ENCODE measurements around the gene MICALL1.

MICALL1 gene

DNA sequence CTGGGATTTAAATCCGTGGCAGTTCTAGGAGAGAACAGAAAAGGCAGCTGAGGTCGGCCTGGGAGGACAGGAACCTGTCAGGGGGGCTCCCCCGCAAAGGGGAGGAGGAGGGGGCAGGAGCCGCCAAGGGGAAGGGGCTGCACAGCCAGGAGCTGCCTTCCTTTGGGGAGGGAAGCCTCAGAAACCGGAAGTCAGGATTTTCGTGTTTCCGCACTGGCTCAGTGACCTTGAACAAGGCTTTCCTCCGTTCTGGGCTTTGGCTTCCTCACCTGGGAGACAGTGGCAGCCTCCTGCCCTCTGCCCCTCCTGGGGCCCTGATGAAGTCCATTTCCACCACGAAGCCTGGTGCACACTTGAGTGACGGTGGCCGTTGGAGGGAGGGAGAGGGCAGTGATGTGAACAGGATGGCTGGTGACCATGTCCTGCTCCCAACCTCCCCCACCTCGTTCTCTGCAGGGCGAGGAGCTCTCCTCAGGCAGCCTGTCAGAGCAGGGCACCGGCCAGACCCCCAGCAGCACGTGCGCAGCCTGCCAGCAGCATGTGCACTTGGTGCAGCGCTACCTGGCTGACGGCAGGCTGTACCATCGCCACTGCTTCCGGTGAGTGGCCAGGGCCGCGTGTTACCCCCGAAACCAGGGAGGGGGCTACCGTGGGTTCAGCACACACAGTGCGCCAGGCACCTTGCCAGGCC is 12.6 kb downstream of the MICALL1 start:
- H3K9me3 Mint-ChIP-seq, result no peaks in the 10 kb centered on the region
- no peaks in the 10 kb centered on the region for H3K27me3 Mint-ChIP-seq
- H3K36me3 Mint-ChIP-seq (ENCODE audit: low read depth), result peaks cover 13% of the 10 kb centered on the region
- H3K4me3 Mint-ChIP-seq, result no peak overlapping the region
- H3K27ac Mint-ChIP-seq, result no peak overlapping the region
- peaks cover 5% of the 10 kb centered on the region for H3K4me1 Mint-ChIP-seq (ENCODE audit: low read depth)

DNA sequence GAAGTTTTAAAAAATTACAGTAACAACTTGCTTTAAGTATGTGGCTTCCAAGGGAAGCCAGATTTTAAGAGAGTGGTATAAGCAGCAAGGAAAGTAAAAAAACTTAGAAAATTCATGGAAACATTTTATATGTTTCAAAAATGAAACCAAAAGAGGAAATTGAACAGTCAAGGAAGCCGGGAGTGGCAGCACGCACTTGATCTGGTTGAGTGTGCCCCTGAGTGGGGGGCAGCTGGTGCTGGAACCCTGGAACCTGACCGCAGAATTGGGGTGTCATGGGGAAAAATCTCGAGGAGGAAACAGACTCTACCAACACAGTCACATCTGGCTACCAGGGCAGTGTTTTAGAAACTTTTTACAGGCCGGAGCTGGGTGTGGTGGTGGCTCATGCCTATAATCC is 14.0 kb downstream of the MICALL1 start:
- Mint-ChIP-seq H3K27ac (peak overlapping the region; percentile 82), H3K4me1 (ENCODE audit: low read depth) (peaks cover 5% of the 10 kb centered on the region), H3K9me3 (no peaks in the 10 kb centered on the region), H3K4me3 (peak overlapping the region; percentile 17), H3K27me3 (no peaks in the 10 kb centered on the region), H3K36me3 (ENCODE audit: low read depth) (peaks cover 13% of the 10 kb centered on the region)

DNA sequence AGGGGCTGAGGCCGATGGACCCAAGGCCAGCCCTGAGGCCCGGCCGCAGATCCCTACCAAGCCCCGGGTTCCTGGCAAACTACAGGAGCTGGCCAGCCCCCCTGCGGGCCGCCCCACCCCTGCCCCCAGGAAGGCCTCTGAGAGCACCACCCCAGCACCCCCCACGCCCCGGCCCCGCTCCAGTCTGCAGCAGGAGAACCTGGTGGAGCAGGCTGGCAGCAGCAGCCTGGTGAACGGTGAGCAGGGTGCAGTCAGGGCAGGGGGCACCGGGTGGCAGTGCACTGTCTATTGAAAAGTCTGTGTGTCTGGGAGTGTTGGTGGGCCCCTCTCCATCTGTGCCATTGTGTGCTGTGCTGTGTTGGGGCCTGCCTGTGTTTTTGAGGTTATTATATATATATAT is 16.1 kb downstream of the MICALL1 start:
- Mint-ChIP-seq H3K27ac (no peak overlapping the region), H3K4me3 (no peak overlapping the region), H3K27me3 (no peaks in the 10 kb centered on the region), H3K36me3 (ENCODE audit: low read depth) (peaks cover 13% of the 10 kb centered on the region), H3K9me3 (no peaks in the 10 kb centered on the region), H3K4me1 (ENCODE audit: low read depth) (peaks cover 5% of the 10 kb centered on the region)

GRCh38 chr22:37923927-37924326 is 17.8 kb downstream of the MICALL1 start:
- Mint-ChIP-seq H3K9me3 (no peaks in the 10 kb centered on the region), H3K4me1 (ENCODE audit: low read depth) (peaks cover 5% of the 10 kb centered on the region), H3K36me3 (ENCODE audit: low read depth) (peaks cover 18% of the 10 kb centered on the region), H3K27me3 (no peaks in the 10 kb centered on the region), H3K27ac (no peak overlapping the region), H3K4me3 (no peak overlapping the region)

GRCh38 chr22:37924386-37925065 is 18.4 kb downstream of the MICALL1 start:
- no peaks in the 10 kb centered on the region for H3K9me3 Mint-ChIP-seq
- peaks cover 21% of the 10 kb centered on the region for H3K36me3 Mint-ChIP-seq (ENCODE audit: low read depth)
- no peak overlapping the region for H3K27ac Mint-ChIP-seq
- H3K27me3 Mint-ChIP-seq, result no peaks in the 10 kb centered on the region
- peaks cover 5% of the 10 kb centered on the region for H3K4me1 Mint-ChIP-seq (ENCODE audit: low read depth)
- no peak overlapping the region for H3K4me3 Mint-ChIP-seq

DNA sequence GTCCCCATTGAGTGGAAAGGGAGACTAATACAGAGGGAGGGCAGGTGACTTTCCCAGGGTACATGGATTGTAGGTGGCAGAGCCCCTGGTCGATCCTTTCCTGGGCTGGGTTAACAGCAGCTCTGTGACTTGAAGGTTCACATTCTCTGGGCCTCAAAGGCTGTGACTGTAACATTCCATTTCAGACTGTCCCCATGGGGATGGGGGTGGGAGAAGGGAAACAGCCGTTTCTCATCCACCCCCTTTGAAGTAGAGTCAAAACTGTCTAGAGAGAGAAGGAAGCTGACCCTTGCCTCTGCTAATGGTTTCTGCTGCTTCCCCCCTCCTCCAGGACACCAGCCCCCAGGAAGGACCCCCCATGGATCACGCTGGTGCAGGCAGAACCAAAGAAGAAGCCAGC is 19.2 kb downstream of the MICALL1 start:
- H3K4me1 Mint-ChIP-seq (ENCODE audit: low read depth), result peaks cover under 1% of the 10 kb centered on the region

GRCh38 chr22:37925767-37926166 is 19.7 kb downstream of the MICALL1 start:
- H3K4me1 Mint-ChIP-seq (ENCODE audit: low read depth), result no peaks in the 10 kb centered on the region
- no peak overlapping the region for H3K27ac Mint-ChIP-seq
- H3K9me3 Mint-ChIP-seq, result no peaks in the 10 kb centered on the region
- H3K27me3 Mint-ChIP-seq, result no peaks in the 10 kb centered on the region
- no peak overlapping the region for H3K4me3 Mint-ChIP-seq
- H3K36me3 Mint-ChIP-seq (ENCODE audit: low read depth), result peaks cover 16% of the 10 kb centered on the region

More for the DNA sequence above, 19.2 kb downstream of the MICALL1 start:
- H3K4me3 Mint-ChIP-seq, result no peak overlapping the region
- peaks cover 16% of the 10 kb centered on the region for H3K36me3 Mint-ChIP-seq (ENCODE audit: low read depth)
- H3K27me3 Mint-ChIP-seq, result no peaks in the 10 kb centered on the region
- no peak overlapping the region for H3K27ac Mint-ChIP-seq
- H3K9me3 Mint-ChIP-seq, result no peaks in the 10 kb centered on the region

- peaks cover 16% of the 10 kb centered on the region for H3K36me3 Mint-ChIP-seq (ENCODE audit: low read depth)
- H3K27me3 Mint-ChIP-seq, result no peaks in the 10 kb centered on the region
- no peaks in the 10 kb centered on the region for H3K9me3 Mint-ChIP-seq
- no peak overlapping the region for H3K27ac Mint-ChIP-seq
- no peaks in the 10 kb centered on the region for H3K4me1 Mint-ChIP-seq (ENCODE audit: low read depth)
- no peak overlapping the region for H3K4me3 Mint-ChIP-seq
Observed at GRCh38 chr22:37926358-37926757, 20.3 kb downstream of the MICALL1 start.

DNA sequence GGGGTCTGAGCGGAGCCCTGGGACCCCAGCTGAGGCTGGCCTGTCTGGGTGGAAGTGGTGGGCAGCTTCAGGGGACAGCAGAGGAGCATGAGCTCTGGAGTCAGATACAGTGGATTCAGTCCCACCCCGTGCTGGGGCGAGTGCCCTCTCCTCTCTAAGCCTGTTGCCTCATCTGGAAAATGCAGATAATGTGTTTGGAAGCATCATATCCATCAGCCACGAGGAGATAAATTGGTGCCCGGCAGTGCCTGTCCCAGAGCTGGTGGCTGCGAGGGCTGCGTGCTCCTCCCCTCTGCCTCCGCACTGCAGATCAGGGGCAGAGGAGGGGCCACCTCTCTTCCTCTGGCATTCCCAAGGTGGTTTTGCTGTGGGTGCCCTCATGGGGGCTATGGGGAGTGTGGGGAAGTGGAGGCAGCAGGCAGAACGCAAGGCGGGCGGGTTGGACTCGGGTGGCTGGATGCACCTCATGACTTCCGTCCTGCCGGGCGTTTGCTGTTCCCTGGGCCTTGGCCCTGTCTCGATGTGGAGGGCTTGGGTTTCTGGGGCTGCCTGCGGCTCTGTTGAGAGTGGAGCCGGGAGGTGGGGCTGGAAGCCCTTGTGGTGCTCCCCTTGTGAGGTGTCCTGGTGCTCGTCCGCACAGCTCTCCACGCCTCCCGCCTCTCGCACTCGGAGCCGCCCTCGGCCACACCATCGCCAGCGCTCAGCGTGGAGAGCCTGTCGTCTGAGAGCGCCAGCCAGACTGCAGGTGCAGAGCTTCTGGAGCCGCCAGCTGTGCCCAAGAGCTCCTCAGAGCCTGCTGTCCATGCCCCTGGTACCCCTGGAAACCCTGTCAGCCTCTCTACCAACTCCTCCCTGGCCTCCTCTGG is 20.9 kb downstream of the MICALL1 start:
- Mint-ChIP-seq H3K9me3 (no peaks in the 10 kb centered on the region), H3K27ac (no peak overlapping the region), H3K27me3 (no peaks in the 10 kb centered on the region), H3K4me1 (ENCODE audit: low read depth) (no peaks in the 10 kb centered on the region), H3K4me3 (no peak overlapping the region), H3K36me3 (ENCODE audit: low read depth) (peaks cover 12% of the 10 kb centered on the region)

DNA sequence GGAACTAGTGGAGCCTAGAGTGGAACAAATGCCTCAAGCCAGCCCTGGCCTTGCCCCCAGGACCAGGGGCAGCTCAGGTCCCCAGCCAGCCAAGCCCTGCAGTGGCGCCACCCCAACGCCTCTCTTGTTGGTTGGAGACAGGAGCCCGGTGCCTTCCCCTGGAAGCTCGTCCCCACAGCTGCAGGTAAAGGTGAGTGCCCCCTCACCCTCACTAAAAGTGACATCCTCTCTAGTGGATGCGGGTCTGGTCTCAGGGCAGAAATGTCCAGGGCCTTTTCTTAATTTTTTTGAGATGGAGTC is 21.5 kb downstream of the MICALL1 start:
- Mint-ChIP-seq H3K4me1 (ENCODE audit: low read depth) (no peaks in the 10 kb centered on the region), H3K27ac (no peak overlapping the region), H3K9me3 (no peaks in the 10 kb centered on the region), H3K36me3 (ENCODE audit: low read depth) (peaks cover 12% of the 10 kb centered on the region), H3K4me3 (no peak overlapping the region), H3K27me3 (no peaks in the 10 kb centered on the region)

- Mint-ChIP-seq H3K27ac (no peak overlapping the region), H3K36me3 (ENCODE audit: low read depth) (peaks cover 7% of the 10 kb centered on the region), H3K27me3 (no peaks in the 10 kb centered on the region), H3K4me3 (no peak overlapping the region), H3K9me3 (no peaks in the 10 kb centered on the region), H3K4me1 (ENCODE audit: low read depth) (peaks cover 9% of the 10 kb centered on the region)
Observed at GRCh38 chr22:37929390-37929789, 23.3 kb downstream of the MICALL1 start.

DNA sequence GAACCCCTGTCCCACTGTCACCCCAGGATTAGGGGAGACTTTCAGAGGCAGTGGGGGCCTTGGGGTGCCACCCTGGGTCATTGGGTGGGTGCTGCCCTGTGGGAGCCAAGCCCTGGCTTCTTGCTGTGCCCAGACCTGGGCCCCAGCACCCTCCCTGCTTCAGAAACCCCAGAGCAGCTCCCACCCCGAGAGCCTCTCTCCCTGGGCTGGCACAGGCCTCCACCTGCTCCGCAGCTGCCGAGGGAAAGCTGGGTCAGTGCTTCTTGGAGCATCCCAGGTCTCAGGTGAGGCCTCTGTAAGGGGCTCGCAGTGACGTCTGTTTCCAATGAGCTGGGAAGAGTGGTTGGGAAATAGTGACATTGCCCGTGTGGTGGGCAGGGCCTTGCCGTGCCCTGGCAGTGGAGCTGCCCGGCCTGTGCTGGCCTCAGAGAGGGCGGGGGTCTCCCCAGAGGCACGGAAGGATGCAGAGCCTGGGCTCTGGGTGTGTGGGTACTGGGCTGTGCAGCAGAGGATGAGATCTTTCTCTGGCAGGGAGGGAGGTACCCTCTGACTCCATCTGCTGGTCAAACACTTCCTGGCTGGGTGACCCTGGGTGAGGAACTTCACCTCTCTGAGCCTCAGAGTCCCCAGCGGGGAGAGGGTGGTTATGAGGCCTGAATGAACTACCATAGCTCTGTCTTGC is 24.3 kb downstream of the MICALL1 start:
- Mint-ChIP-seq H3K9me3 (no peaks in the 10 kb centered on the region), H3K27ac (no peak overlapping the region), H3K27me3 (no peaks in the 10 kb centered on the region), H3K36me3 (ENCODE audit: low read depth) (peaks cover 7% of the 10 kb centered on the region), H3K4me3 (no peak overlapping the region), H3K4me1 (ENCODE audit: low read depth) (peaks cover 9% of the 10 kb centered on the region)

DNA sequence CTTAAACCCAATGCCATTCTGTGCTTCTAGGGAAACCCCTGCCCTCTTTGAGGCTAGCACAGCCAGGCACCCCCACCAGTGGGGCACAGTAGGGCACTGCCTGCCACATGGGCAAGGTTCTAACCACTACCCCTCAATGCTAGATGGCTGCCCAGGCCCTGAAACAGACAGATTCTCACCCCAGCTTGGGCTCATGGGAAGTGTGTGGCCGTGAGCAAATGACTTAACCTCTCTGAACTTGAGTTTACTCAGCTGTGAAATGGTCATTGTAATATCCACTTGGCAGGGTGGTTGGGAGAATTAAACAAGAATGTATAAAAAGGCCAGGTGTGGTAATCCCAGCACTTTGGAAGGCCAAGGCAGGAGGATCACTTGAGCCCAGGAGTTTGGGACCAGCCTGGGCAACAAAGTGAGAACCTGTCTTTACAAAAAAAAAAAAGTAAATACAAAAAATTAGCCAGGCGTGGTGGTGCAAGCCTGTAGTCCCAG is 24.9 kb downstream of the MICALL1 start:
- peaks cover 7% of the 10 kb centered on the region for H3K36me3 Mint-ChIP-seq (ENCODE audit: low read depth)
- H3K27me3 Mint-ChIP-seq, result no peaks in the 10 kb centered on the region
- H3K27ac Mint-ChIP-seq, result no peak overlapping the region
- peaks cover 9% of the 10 kb centered on the region for H3K4me1 Mint-ChIP-seq (ENCODE audit: low read depth)
- no peaks in the 10 kb centered on the region for H3K9me3 Mint-ChIP-seq
- no peak overlapping the region for H3K4me3 Mint-ChIP-seq

DNA sequence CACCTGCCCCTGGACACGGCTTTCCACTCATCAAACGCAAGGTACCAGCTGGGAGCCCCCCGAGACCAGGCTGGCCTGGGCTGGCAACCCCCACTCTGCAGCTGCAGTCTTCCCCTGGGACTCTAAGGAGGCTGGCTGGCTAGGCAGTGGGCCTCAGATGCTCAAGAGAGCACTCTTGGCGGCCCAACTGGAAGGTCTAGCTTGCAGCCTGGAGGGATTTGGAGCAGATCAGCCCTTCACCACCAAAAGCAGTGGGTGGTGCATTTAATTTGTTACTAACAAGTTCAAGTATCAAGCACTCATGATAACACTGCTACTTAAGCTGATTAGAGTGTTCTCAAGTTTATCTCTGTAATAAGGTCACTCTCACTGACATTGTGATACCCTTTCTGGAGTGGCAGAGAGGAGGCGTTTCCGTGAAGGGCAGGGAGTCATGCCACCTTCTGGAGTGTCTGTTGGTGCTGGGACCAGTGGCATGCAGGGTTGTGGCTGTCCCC is 25.8 kb downstream of the MICALL1 start:
- Mint-ChIP-seq H3K4me3 (no peak overlapping the region), H3K27ac (no peak overlapping the region), H3K36me3 (ENCODE audit: low read depth) (peaks cover 7% of the 10 kb centered on the region), H3K9me3 (no peaks in the 10 kb centered on the region), H3K4me1 (ENCODE audit: low read depth) (peaks cover 9% of the 10 kb centered on the region), H3K27me3 (no peaks in the 10 kb centered on the region)
